ENCODE results near the gene PDPK1.

The PDPK1 gene

GRCh38 chr16:2507052-2507659 is 30.7 kb upstream of the PDPK1 start:
- DNase-seq (ENCODE audit: low read depth in 2 of 2), result no peak

- no peak for DNase-seq (ENCODE audit: low read depth in 2 of 2)
Measured at GRCh38 chr16:2507665-2508064, 30.2 kb upstream of the PDPK1 start.

DNA sequence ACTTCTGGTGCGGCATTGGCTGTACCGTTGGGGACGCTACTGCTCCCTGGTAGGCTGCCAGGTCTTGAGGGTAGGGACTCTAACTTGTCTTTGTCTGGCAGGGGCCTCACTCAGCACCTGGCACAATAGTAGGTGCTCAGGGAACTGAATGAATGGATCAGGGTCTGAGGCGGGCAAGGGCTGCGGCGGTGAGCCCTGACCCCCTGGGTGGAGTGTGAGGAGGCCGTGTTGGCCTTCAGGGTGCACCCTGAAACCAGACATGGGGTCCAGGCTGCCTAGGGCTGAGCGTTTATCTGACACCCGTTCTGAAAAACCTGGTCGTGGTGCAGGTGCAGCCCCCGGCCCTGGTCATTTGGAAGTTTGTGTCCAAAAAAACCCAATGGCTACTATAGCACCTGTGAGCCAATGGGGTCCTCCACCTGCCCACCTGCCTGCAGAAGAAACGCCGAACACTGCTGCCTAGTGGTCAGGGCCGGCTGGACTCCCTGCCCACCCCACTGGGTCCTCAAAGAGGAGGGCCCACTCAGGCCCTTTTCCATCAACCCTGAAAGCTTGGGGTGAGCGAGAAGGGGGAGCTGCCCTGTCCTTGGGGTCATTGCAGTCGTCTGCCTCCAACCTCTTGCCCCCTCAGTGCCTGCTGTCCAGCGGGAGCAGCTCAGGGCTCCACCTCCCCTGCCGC is 29.0 kb upstream of the PDPK1 start:
- no peak for DNase-seq (ENCODE audit: low read depth in 2 of 2)

DNA sequence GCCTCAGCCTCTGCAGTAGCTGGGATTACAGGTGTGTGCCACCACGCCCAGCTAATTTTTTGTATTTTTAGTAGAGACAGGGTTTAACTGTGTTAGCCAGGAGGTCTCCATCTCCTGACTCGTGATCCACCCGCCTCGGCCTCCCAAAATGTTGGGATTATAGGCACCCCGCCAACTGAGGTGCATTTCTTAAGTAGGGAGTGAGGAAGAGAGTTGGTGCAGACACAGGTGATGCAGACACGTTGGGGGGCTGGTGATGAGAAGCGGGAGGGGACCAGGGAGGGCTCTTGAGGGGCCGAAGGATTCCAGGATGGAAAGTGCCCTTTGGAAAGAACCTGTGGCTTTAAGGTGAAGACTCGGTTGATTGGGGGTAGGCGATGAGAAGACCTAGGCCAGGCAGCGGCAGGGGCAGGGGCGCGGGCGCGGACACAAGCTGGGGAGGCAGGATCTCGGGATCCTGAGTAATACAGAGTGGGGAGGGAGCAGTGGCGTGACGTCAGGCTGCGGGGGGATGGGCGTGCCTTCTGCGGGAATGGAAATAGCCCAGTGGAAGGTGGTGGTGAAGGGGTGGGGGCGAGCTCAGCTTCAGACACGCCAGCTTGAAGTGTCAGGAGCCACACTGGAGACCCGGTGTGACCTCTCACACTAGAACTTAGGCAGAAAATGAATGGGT is 26.6 kb upstream of the PDPK1 start:
- peak in 1 of 2 experiments; percentile 17 for DNase-seq (ENCODE audit: low read depth in 2 of 2)

- DNase-seq (ENCODE audit: low read depth in 2 of 2), result no peak
Measured at GRCh38 chr16:2511996-2512734, 25.7 kb upstream of the PDPK1 start.

DNA sequence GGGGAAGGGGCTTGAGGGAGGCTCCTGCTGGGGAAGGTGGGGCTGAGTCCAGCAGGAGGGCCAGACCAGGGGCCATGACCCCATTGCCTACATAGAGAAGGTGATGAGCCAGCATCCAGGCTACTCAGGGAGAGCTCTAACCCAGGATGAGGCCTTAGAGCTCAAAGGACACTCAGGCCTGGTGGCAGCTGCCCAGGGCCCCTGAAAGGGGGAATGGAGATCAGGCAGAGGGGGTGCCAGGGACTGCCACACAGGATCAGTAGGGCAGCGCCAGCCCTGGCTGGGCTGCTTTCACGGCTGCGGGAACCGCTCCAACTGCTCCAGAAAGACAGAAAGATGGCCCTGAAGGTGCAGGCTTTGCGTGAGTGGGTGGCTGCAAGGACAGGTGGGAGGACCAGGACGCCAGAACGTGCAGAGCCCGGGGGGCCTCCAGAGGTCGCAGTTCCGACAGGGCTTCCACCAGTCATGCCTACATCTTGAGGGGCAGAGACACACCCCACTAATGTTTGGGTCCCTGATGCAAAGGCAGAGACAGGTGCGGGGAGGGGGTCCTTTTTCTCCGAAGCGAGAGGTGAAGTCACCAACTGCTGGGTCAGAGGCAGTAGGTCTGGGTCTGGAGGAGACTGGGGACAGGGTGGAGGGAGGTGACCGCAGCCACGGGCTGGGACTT is 25.0 kb upstream of the PDPK1 start:
- DNase-seq (ENCODE audit: low read depth in 2 of 2), result no peak

DNA sequence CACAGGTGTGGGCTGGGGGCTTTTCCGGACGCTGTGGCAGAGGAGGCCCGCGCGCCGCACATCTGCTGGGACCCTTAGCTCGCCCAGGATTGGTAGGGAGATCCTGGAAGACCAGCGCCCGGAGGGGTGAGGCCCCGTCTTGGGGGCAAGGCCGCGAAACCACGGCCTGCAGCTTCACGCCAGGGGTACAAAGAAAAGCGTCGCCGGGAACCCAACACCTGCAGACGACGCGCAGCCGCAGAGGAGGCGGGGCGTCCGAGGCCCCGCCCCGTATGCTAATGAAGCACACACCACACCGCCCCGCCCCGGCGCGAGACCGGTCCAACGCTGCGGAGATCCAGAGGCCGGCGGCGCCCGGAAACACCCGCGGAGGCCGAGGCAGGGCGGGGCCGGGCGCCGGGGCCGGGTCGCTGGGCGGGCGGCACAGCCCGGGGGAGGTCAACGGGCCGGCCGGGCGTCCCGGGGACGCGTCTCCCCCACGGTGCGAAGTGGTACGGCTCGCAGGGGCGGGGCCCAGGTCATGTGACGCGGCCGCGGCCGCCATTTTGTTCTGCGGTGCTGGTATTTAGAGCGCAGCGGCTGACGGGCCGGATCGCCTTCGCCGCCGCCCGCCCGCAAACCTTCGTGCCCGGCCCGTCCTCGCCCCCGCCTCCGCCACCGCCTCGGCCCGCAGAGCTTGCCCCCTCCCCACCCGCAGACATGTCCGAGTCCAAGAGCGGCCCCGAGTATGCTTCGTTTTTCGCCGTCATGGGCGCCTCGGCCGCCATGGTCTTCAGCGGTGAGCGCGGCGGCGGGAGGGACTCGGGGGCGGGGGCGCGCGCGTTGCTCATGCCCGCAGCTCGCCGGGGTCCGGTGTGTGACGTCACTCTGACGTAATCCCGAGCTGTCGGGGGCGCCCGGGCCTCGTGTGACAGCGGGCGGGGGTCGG is 24.2 kb upstream of the PDPK1 start, which contains the start of gene ATP6V0C:
Gene ATP6V0C, plus strand, starts transcription at position 548 of the 928 bp plus-strand sequence. Its CDS starts 152 bp downstream, at position 700.
- DNase-seq (ENCODE audit: low read depth in 2 of 2), result peak; percentile 59 to 65

- no peak for DNase-seq (ENCODE audit: low read depth in 2 of 2)
Measured at GRCh38 chr16:2514333-2515179, 23.3 kb upstream of the PDPK1 start.

- no peak for DNase-seq (ENCODE audit: low read depth in 2 of 2)
Measured at GRCh38 chr16:2515180-2515851, 22.5 kb upstream of the PDPK1 start.

GRCh38 chr16:2516391-2517240 is 21.2 kb upstream of the PDPK1 start:
- DNase-seq (ENCODE audit: low read depth in 2 of 2), result no peak

DNA sequence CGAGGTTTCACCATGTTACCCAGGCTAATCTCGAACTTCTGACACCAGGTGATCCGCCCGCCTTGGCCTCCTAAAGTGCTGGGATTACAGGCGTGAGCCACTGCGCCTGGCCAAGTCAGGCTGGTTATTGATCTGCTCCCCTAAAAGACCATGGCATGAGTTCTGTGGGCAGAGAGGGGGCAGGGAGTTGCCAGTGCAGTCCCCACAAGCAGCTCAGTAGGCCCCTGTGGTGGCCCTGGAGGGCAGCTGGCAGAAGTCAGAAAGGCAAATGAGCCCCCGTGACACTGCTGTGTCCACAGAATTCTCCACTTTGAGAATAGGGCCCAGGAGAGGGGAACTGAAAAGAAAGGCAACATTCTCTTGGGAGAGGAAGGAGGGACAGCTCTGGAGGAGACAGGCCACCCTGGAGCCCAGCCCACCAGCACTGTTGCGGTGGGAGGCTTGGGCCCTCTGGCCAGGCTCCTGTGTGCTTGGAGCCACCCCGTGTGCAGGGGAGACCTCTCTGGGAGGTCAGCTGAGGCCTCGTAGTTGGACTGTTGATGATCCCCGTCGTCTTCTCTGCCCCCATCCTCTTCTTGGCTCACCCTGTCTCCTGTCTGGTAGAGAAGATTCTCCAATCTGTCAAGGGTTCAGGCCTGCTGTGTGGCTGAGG is 19.7 kb upstream of the PDPK1 start:
- no peak for DNase-seq (ENCODE audit: low read depth in 2 of 2)

- no peak for DNase-seq (ENCODE audit: low read depth in 2 of 2)
Measured at GRCh38 chr16:2518823-2519710, 18.8 kb upstream of the PDPK1 start.

DNA sequence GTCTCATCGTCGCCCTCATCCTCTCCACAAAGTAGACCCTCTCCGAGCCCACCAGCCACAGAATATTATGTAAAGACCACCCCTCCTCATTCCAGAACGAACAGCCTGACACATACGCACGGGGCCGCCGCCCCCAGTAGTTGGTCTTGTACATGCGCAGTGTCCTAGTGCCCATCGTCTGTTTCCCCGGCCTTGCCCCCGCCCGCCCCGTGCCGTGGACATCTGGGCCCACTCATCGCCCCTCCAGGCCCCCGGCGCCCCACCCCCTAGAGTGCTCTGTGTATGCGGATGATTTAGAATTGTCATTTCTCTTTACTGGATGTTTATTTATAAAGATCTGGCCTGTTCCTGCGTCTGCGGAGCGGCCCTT is 18.1 kb upstream of the PDPK1 start:
- DNase-seq (ENCODE audit: low read depth in 2 of 2), result no peak

DNA sequence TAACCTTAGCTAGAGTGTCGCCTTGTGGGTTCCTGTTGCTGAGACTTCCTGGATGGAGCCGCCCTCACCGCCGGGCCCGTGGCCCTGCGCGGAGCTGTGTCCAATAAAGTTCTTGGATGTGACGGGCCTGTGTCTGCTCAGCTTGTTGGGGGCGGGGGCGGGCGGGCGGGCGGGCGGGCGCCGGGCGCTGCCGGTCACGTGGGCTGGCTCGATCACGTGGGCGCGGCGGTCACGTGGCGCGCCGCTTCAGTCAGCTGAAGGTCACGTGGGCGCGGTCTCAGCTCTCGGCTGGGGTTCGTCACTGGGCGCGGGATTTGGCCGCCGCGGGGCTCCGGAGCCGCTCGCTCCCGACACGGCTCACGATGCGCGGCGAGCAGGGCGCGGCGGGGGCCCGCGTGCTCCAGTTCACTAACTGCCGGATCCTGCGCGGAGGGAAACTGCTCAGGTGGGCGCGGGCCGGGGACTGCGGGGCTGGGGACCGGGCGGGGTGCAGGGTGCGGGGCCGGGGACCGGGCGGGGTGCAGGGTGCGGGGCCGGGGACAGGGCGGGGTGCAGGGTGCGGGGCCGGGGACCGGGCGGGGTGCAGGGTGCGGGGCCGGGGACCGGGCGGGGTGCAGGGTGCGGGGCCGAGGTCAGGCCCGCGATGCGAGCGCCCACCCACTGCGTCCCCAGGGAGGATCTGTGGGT is 17.6 kb upstream of the PDPK1 start, which contains the start of gene AMDHD2:
Gene AMDHD2, plus strand, starts transcription at position 275 of the 687 bp plus-strand sequence. Its CDS starts 88 bp downstream, at position 363.
- peak; percentile 72 to 77 for DNase-seq (ENCODE audit: low read depth in 2 of 2)

GRCh38 chr16:2520784-2521531 is 16.9 kb upstream of the PDPK1 start:
- DNase-seq (ENCODE audit: low read depth in 2 of 2), result no peak
